Glomerular visceral epithelial cell (primary cell): ENCODE measurements around the gene FRS3.

Experiments used
- DNase-seq: peaks from one replicate; pipeline ENCODE4 v3.0.0-alpha.2; 2016; ENCODE audit errors: extremely low spot score

The FRS3 gene

GRCh38 chr6:41790045-41790444 is 10.3 kb upstream of the FRS3 start:
- DNase-seq, result no peak

GRCh38 chr6:41789390-41789724 is 9.7 kb upstream of the FRS3 start:
- DNase-seq, result no peak

GRCh38 chr6:41787219-41787917 is 7.7 kb upstream of the FRS3 start, which contains the start of gene TOMM6:
TSS of gene TOMM6 (plus strand) at chr6:41787694. CDS start at chr6:41787698, 4 bp downstream.
- DNase-seq, result peak; percentile 95

- DNase-seq, result peak; percentile 87
Measured at GRCh38 chr6:41786451-41787218, 6.9 kb upstream of the FRS3 start.

GRCh38 chr6:41785689-41786450 is 6.2 kb upstream of the FRS3 start:
- DNase-seq, result peak; percentile 36

- no peak for DNase-seq
Measured at GRCh38 chr6:41785254-41785653, 5.6 kb upstream of the FRS3 start.

GRCh38 chr6:41784581-41785171 is 5.0 kb upstream of the FRS3 start:
- DNase-seq, result no peak

- DNase-seq, result no peak
Measured at GRCh38 chr6:41783106-41783780, 3.5 kb upstream of the FRS3 start.

- no peak for DNase-seq
Measured at GRCh38 chr6:41781366-41781730, 1.6 kb upstream of the FRS3 start.

- DNase-seq, result peak; percentile 38
Measured at GRCh38 chr6:41780551-41781365, 1.1 kb upstream of the FRS3 start, which contains the start of gene PRICKLE4. TSS of gene PRICKLE4 (plus strand) at chr6:41780782. CDS start at chr6:41783474, 2,692 bp downstream.

- no peak for DNase-seq
Measured at GRCh38 chr6:41779336-41779735, 364 bp downstream of the FRS3 start.

GRCh38 chr6:41778895-41779294 is 805 bp downstream of the FRS3 start:
- no peak for DNase-seq

GRCh38 chr6:41777551-41778285 is 2.0 kb downstream of the FRS3 start:
- no peak for DNase-seq

GRCh38 chr6:41775293-41775882 is 4.3 kb downstream of the FRS3 start:
- DNase-seq, result no peak

- DNase-seq, result no peak
Measured at GRCh38 chr6:41774841-41775240, 4.9 kb downstream of the FRS3 start.

- no peak for DNase-seq
Measured at GRCh38 chr6:41771058-41771983, 8.4 kb downstream of the FRS3 start.

- DNase-seq, result no peak
Measured at GRCh38 chr6:41770381-41771057, 9.2 kb downstream of the FRS3 start.

GRCh38 chr6:41769376-41769775 is 10.3 kb downstream of the FRS3 start:
- DNase-seq, result no peak
